ENCODE measurements around the gene HDLBP. TPM values are rescaled to one million over a fixed set of nuclear protein-coding genes. Genes with fewer than 3 reads are reported as not detected.

Gene HDLBP
- total RNA-seq, 6 donors from 2014 or later, result 339 to 691 (median 487) TPM

GRCh38 chr2:241286348-241287090, 29.0 kb downstream of the HDLBP start:
- H3K36me3 ChIP-seq, result no peaks in the 10 kb centered on the region
- ATAC-seq (ENCODE audit: low FRiP score in 2 of 2) (no peak), DNase-seq (no peak)
- TF ChIP-seq CTCF (IDR thresholded peaks at IDR 0.05) (no peak), EP300 (IDR thresholded peaks at IDR 0.05) (no peak), POLR2A (IDR thresholded peaks at IDR 0.05) (no peak), POLR2AphosphoS5 (IDR thresholded peaks at IDR 0.05) (no peak)
- H3K9me3 ChIP-seq, result no peaks in the 10 kb centered on the region
- 94 to 97% methylated on average over 9 of the region's 9 CpGs for WGBS, 2 donors
- no peak overlapping the region for H3K4me3 ChIP-seq
- H3K4me1 ChIP-seq, result peaks cover 5 to 9% (median 8%) of the 10 kb centered on the region in 4 donors
- no peak overlapping the region for H3K27ac ChIP-seq
- H3K27me3 ChIP-seq, result no peaks in the 10 kb centered on the region

- WGBS, 2 donors, result 92 to 96% methylated on average over 1 of the region's 1 CpG
These were observed 29.9 kb downstream of the HDLBP start for GRCh38 chr2:241285596-241285995.

GRCh38 chr2:241282555-241282954, 32.9 kb downstream of the HDLBP start:
- Histone ChIP-seq H3K9me3 (no peaks in the 10 kb centered on the region), H3K27me3 (no peaks in the 10 kb centered on the region), H3K4me3 (no peak overlapping the region), H3K4me1 (peaks cover 5 to 10% (median 7%) of the 10 kb centered on the region in 4 donors), H3K36me3 (no peaks in the 10 kb centered on the region), H3K27ac (no peak overlapping the region)
- 62 to 63% methylated on average over 5 of the region's 5 CpGs for WGBS, 2 donors
- ATAC-seq (ENCODE audit: low FRiP score in 2 of 2) (no peak), DNase-seq (no peak)
- TF ChIP-seq EP300 (IDR thresholded peaks at IDR 0.05), result no peak
- no peak for TF ChIP-seq POLR2A (IDR thresholded peaks at IDR 0.05)
- no peak for TF ChIP-seq POLR2AphosphoS5 (IDR thresholded peaks at IDR 0.05)
- TF ChIP-seq CTCF (IDR thresholded peaks at IDR 0.05), result no peak

More at GRCh38 chr2:241285596-241285995, 29.9 kb downstream of the HDLBP start:
- DNase-seq (no peak), ATAC-seq (ENCODE audit: low FRiP score in 2 of 2) (no peak)
- TF ChIP-seq POLR2AphosphoS5 (IDR thresholded peaks at IDR 0.05) (no peak), EP300 (IDR thresholded peaks at IDR 0.05) (no peak)
- H3K4me3 ChIP-seq, result no peak overlapping the region
- H3K4me1 ChIP-seq, result peaks cover 5 to 9% (median 8%) of the 10 kb centered on the region in 4 donors
- H3K9me3 ChIP-seq, result no peaks in the 10 kb centered on the region
- no peaks in the 10 kb centered on the region for H3K36me3 ChIP-seq
- H3K27ac ChIP-seq, result no peak overlapping the region
- no peaks in the 10 kb centered on the region for H3K27me3 ChIP-seq

GRCh38 chr2:241280291-241280690, 35.2 kb downstream of the HDLBP start:
- H3K27ac ChIP-seq, result no peak overlapping the region
- WGBS, 2 donors, result 95 to 96% methylated on average over 4 of the region's 4 CpGs
- ATAC-seq (ENCODE audit: low FRiP score in 2 of 2) (no peak), DNase-seq (no peak)
- peaks cover 5 to 10% (median 7%) of the 10 kb centered on the region in 4 donors for H3K4me1 ChIP-seq
- TF ChIP-seq POLR2AphosphoS5 (IDR thresholded peaks at IDR 0.05) (no peak), POLR2A (IDR thresholded peaks at IDR 0.05) (no peak), EP300 (IDR thresholded peaks at IDR 0.05) (no peak), CTCF (IDR thresholded peaks at IDR 0.05) (no peak)
- no peaks in the 10 kb centered on the region for H3K9me3 ChIP-seq
- no peaks in the 10 kb centered on the region for H3K27me3 ChIP-seq
- H3K4me3 ChIP-seq, result no peak overlapping the region
- H3K36me3 ChIP-seq, result no peaks in the 10 kb centered on the region

GRCh38 chr2:241279828-241280227, 35.6 kb downstream of the HDLBP start:
- Histone ChIP-seq H3K27ac (no peak overlapping the region), H3K27me3 (no peaks in the 10 kb centered on the region), H3K4me1 (peaks cover 5 to 10% (median 7%) of the 10 kb centered on the region in 4 donors), H3K4me3 (no peak overlapping the region), H3K9me3 (no peaks in the 10 kb centered on the region), H3K36me3 (no peaks in the 10 kb centered on the region)
- ATAC-seq (ENCODE audit: low FRiP score in 2 of 2) (no peak), DNase-seq (no peak)
- no peak for TF ChIP-seq EP300 (IDR thresholded peaks at IDR 0.05)
- TF ChIP-seq CTCF (IDR thresholded peaks at IDR 0.05), result no peak
- no peak for TF ChIP-seq POLR2AphosphoS5 (IDR thresholded peaks at IDR 0.05)
- TF ChIP-seq POLR2A (IDR thresholded peaks at IDR 0.05), result no peak
- 71 to 81% methylated on average over 3 of the region's 3 CpGs for WGBS, 2 donors

All from upper lobe of left lung (tissue), 6 donors.